ENCODE data around the gene BRIX1.

Gene BRIX1

DNA sequence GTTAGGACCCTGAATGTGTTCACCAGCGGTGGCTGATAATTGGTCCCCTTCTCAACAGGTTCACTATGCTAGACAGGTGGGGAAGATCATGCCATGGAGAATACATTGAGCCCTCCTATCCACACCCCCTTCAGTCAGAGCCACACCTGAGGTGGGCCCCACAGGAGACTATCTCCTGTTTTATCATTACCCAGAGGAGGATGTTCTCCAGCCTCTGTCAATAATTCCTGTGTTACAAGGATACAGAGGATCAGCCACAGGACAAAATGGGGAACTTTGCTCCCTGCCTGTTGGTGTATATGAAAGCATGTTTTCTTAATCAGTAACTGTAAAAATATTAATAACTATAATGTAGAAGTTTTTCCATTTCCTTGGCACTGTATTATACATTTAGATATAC lies 26.1 kb upstream of the BRIX1 start:
- no peak overlapping the region for H3K27ac ChIP-seq
- TF ChIP-seq Cebpa-rat (IDR thresholded peaks at IDR 0.05), result no peak
- H3K4me2 ChIP-seq, result no peak overlapping the region
- no peaks in the 10 kb centered on the region for H3K36me3 ChIP-seq
- no peaks in the 10 kb centered on the region for H3K9me3 ChIP-seq
- H3K4me3 ChIP-seq, result no peak overlapping the region
- no peaks in the 10 kb centered on the region for H3K4me1 ChIP-seq
- H3K9ac ChIP-seq, result no peak overlapping the region
- no peaks in the 10 kb centered on the region for H3K27me3 ChIP-seq
- no peaks in the 10 kb centered on the region for H4K20me1 ChIP-seq

DNA sequence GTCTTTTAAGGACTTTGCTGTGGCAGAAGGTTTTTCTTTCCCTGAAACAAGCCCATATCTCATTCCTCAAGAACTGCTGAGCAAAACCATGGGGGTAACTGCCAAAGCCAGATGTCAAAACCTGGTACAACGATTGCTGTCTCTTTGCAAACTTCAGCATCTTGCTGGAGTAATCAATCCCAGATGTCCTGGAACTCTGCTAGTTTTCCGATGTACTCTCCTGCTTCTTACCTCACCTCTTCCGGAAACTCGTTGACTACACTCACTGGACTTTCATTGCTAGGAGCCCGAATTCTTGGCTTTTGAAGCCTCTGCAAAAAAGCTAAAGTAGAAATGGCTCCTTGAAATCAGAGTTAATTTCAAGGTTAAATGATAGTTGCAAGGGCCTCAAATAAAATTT lies 23.5 kb upstream of the BRIX1 start:
- no peak overlapping the region for H3K27ac ChIP-seq

DNA sequence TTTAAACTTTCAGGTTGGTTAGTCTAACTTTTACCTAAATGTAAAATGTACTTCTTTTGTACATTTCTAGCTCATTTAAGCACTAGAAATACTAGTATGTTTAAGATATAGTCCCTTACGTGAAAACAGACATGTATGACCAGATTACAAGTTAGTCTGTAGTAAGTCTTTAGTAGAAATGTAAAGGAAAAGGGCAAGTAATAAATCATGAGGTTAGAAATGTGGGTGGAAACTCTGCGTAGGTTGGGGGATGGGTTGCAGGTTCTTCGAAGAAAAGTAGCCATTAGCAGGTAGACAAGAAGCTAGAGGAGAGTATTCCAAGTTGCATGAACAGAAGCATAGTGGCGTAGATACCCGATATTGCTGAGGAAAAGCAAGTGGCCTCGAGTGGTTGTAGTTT lies 23.1 kb upstream of the BRIX1 start:
- Histone ChIP-seq H3K36me3 (no peaks in the 10 kb centered on the region), H3K4me2 (no peak overlapping the region), H3K27ac (no peak overlapping the region), H3K9me3 (no peaks in the 10 kb centered on the region), H3K9ac (no peak overlapping the region), H3K4me1 (no peaks in the 10 kb centered on the region), H3K27me3 (no peaks in the 10 kb centered on the region), H4K20me1 (no peaks in the 10 kb centered on the region), H3K4me3 (no peak overlapping the region)
- no peak for TF ChIP-seq Cebpa-rat (IDR thresholded peaks at IDR 0.05)

More for the DNA sequence above, 23.5 kb upstream of the BRIX1 start:
- no peaks in the 10 kb centered on the region for H3K36me3 ChIP-seq
- no peak for TF ChIP-seq Cebpa-rat (IDR thresholded peaks at IDR 0.05)
- H3K4me2 ChIP-seq, result no peak overlapping the region
- no peaks in the 10 kb centered on the region for H3K4me1 ChIP-seq
- H3K4me3 ChIP-seq, result no peak overlapping the region
- H4K20me1 ChIP-seq, result no peaks in the 10 kb centered on the region
- H3K9ac ChIP-seq, result no peak overlapping the region
- no peaks in the 10 kb centered on the region for H3K9me3 ChIP-seq
- no peaks in the 10 kb centered on the region for H3K27me3 ChIP-seq

DNA sequence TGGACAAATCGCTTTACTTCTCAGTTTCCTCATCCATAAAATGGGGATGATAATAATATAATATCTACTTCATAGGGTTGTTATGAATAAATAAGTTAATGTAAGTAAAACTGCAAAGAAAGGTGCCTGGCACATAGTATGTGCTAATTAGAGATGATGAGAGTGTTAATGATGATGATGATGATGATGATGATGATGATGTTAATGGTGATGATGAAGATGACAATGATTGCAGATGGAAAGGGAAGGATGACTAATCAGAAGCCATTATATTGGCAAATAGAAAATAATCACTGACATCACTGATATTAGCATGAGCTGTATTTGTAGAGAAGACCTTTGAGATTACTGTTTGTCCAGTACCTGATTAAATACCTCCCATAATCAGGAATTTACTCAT lies 20.8 kb upstream of the BRIX1 start:
- no peak overlapping the region for H3K4me3 ChIP-seq
- H3K9ac ChIP-seq, result no peak overlapping the region
- TF ChIP-seq Cebpa-rat (IDR thresholded peaks at IDR 0.05), result no peak
- no peak overlapping the region for H3K27ac ChIP-seq
- H3K9me3 ChIP-seq, result no peaks in the 10 kb centered on the region
- no peaks in the 10 kb centered on the region for H3K36me3 ChIP-seq
- no peaks in the 10 kb centered on the region for H4K20me1 ChIP-seq
- H3K27me3 ChIP-seq, result no peaks in the 10 kb centered on the region
- H3K4me1 ChIP-seq, result no peaks in the 10 kb centered on the region
- no peak overlapping the region for H3K4me2 ChIP-seq

DNA sequence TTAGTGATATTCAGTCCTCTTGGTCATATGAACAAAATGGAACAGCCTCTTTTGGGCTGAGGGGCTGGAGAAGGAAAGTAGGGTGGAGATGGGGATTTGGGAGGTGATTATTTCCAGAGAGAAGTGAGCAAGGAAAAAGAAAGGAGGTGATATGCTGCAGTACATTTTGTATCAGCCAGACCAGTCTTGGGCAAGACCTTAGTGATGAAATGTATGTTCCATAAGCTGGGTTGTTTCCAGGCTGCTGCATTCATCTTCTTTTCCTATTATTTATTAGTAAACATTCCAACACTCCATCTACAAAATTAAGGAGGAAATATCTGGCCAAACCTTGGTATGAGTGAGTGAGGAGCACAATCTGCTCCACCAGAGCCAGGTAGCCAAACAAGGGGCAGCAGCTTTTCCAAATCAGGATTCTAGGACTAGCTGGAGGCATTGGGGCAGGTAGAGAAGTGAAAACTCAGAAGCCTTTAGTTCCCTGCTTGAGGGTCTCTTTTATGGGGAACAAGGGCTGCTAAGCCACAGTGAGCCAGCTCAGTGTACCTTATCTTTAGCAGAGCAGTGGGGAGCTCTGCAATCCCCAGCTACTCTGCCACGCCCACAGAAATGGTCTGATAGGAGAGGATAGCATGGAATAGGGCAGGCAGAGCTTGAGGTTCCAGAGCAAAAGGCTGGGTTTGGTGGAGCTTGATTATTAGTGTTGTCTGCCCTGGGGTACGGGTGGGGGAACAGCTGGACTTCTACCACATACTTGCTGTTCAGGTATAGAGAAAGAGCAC lies 19.7 kb upstream of the BRIX1 start:
- no peaks in the 10 kb centered on the region for H3K4me1 ChIP-seq
- no peak overlapping the region for H3K4me2 ChIP-seq
- H4K20me1 ChIP-seq, result no peaks in the 10 kb centered on the region
- H3K27me3 ChIP-seq, result no peaks in the 10 kb centered on the region
- no peak overlapping the region for H3K27ac ChIP-seq
- no peak overlapping the region for H3K4me3 ChIP-seq
- H3K9ac ChIP-seq, result no peak overlapping the region
- H3K9me3 ChIP-seq, result no peaks in the 10 kb centered on the region
- no peaks in the 10 kb centered on the region for H3K36me3 ChIP-seq
- no peak for TF ChIP-seq Cebpa-rat (IDR thresholded peaks at IDR 0.05)

DNA sequence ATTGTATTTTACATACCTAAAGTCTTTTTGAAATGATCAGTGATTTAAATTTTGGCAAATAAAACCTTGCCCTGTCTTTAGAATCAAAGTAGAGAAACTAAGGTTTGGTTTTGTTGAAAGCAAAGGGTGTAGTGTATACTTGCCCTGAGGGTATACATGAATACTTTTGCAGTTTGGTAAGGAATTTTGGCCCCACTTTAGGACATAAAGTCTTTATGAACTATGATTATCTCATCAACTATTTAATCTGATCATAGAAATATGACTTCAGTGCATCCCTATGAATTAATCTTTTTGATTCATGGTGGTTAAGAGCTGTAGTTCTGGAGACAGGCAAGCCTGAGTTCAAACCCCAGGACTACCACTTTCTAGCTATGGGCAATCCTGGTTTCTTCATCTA lies 17.9 kb upstream of the BRIX1 start:
- TF ChIP-seq Cebpa-rat (IDR thresholded peaks at IDR 0.05), result no peak
- Histone ChIP-seq H3K9me3 (no peaks in the 10 kb centered on the region), H3K36me3 (peaks cover 8% of the 10 kb centered on the region; the same call in 1 of the 2 replicates), H3K4me1 (no peaks in the 10 kb centered on the region), H3K27me3 (no peaks in the 10 kb centered on the region), H3K4me3 (no peak overlapping the region), H3K9ac (no peak overlapping the region), H3K4me2 (no peak overlapping the region), H3K27ac (no peak overlapping the region), H4K20me1 (no peaks in the 10 kb centered on the region)

DNA sequence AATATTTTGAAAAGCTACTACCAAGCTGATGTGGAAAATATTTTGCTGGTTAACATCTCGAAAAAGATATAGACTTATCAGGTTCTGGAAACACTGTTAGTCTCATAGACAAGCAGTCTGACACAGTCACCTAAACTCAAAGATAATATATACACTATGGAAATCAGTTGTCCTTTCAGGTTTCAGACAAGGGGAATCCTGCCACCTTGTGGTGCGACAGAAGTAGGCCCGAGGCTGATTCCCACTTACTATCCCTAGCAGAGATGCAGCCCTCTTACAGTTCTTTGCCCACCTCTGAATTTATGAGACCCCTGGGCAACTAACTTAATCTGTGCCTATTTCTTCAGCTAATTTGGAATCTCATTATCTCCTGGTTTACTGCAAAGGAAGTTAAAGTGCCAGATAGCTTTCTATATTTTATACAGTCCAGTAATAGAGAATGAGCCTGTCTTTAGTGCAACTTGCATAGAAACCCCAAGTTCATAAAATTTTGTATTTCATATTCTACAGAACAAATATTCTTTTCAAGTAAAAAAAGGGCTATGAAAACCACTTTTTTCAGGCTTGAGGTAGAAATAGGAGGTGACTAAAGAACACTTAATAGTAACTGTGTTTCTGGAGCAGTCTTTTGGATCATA lies 17.1 kb upstream of the BRIX1 start:
- no peak overlapping the region for H3K27ac ChIP-seq
- no peak overlapping the region for H3K4me3 ChIP-seq
- no peaks in the 10 kb centered on the region for H3K27me3 ChIP-seq
- TF ChIP-seq Cebpa-rat (IDR thresholded peaks at IDR 0.05), result no peak
- H4K20me1 ChIP-seq, result no peaks in the 10 kb centered on the region
- H3K9me3 ChIP-seq, result no peaks in the 10 kb centered on the region
- H3K4me2 ChIP-seq, result no peak overlapping the region
- no peak overlapping the region for H3K9ac ChIP-seq
- no peaks in the 10 kb centered on the region for H3K4me1 ChIP-seq
- peaks cover 8% of the 10 kb centered on the region; the same call in 1 of the 2 replicates for H3K36me3 ChIP-seq

DNA sequence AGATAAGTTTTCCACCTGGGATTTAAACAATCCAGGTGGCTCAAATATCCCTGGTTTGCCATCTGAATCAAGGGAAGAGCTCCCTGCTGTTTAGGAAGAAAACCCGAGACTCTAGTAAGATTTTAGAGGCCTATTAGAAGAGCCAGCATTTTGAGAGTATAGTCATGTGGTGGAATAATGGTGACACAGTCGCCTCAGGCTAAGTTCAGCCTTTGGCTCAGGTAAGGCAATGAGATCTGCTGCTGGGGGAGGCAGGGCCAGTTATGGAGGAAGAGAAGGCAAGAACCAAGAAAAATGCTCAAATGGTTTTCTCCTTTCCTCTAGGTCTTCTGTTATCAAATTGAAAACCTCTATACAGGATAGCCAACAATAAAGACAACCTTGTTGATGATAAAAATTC lies 16.4 kb upstream of the BRIX1 start:
- H3K4me1 ChIP-seq, result no peaks in the 10 kb centered on the region
- H3K27ac ChIP-seq, result no peak overlapping the region
- peaks cover 12% of the 10 kb centered on the region; the same call in 1 of the 2 replicates for H3K36me3 ChIP-seq
- H3K27me3 ChIP-seq, result no peaks in the 10 kb centered on the region
- H4K20me1 ChIP-seq, result no peaks in the 10 kb centered on the region
- no peaks in the 10 kb centered on the region for H3K9me3 ChIP-seq
- no peak overlapping the region for H3K4me3 ChIP-seq
- no peak for TF ChIP-seq Cebpa-rat (IDR thresholded peaks at IDR 0.05)
- no peak overlapping the region for H3K9ac ChIP-seq
- no peak overlapping the region for H3K4me2 ChIP-seq

DNA sequence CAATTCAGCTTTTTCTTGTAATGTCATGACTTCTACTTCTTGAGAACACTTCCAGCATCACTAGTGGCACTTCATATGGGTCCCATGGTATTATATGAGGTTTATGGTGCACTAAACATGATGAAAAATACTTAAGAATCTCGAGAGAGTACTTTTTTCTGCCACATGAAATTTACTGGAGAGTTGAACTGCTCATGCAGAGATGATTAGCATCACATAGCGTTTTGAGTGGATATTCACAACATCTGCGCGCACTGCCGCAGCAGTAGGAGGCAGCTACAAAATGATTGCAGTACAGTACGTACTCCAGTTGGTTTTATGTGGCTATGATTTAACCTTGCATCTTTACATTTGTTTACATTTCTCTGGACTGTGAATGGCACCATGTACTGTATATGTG lies 14.9 kb upstream of the BRIX1 start:
- H3K36me3 ChIP-seq, result peaks cover 25% of the 10 kb centered on the region; the same call in 1 of the 2 replicates
- H3K27me3 ChIP-seq, result no peaks in the 10 kb centered on the region
- no peak overlapping the region for H3K4me3 ChIP-seq
- no peaks in the 10 kb centered on the region for H3K4me1 ChIP-seq
- H3K9ac ChIP-seq, result no peak overlapping the region
- H3K27ac ChIP-seq, result no peak overlapping the region
- no peaks in the 10 kb centered on the region for H3K9me3 ChIP-seq
- no peak overlapping the region for H3K4me2 ChIP-seq
- no peaks in the 10 kb centered on the region for H4K20me1 ChIP-seq
- no peak for TF ChIP-seq Cebpa-rat (IDR thresholded peaks at IDR 0.05)

DNA sequence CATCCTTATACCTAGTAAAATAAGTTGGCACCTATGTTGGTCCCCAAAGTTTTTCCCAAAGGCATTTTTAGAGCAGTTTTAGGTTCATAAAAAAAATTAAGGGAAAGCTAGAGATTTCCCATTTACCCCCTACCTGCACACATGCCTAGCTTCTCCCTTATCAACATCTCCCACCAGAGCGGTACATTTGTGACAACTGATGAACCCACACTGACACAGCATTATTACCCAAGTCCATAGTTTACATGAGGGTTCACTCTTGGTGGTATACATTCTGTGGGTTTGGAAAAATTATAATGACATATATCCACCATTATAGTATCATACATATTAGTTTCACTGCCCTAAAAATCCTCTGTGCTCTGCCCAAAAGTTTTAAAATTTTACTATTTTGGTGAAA lies 12.3 kb upstream of the BRIX1 start:
- H3K27ac ChIP-seq, result no peak overlapping the region
- no peaks in the 10 kb centered on the region; the same call in 1 of the 2 replicates for H4K20me1 ChIP-seq
- no peak overlapping the region for H3K4me2 ChIP-seq
- no peak overlapping the region for H3K9ac ChIP-seq
- H3K27me3 ChIP-seq, result no peaks in the 10 kb centered on the region
- H3K9me3 ChIP-seq, result no peaks in the 10 kb centered on the region
- no peak overlapping the region for H3K4me3 ChIP-seq
- H3K36me3 ChIP-seq, result peaks cover 40% of the 10 kb centered on the region
- no peak for TF ChIP-seq Cebpa-rat (IDR thresholded peaks at IDR 0.05)
- no peaks in the 10 kb centered on the region for H3K4me1 ChIP-seq
